HG03442 (cell line): ENCODE measurements around the gene P2RX3.
"Not testable (repeated sequence)": the region's sequence is repeated elsewhere in the genome, so short reads cannot be mapped to it uniquely, and the experiment has no call there.

ENCODE experiments used
- ATAC-seq: cut with Tn5 transposase; IDR thresholded peaks from one replicate; pipeline ENCODE4 v1.9.1; 2021; ENCODE audit warnings: mild to moderate bottlenecking, moderate library complexity; ENCODE audit not compliant: unreplicated experiment

Gene P2RX3

DNA sequence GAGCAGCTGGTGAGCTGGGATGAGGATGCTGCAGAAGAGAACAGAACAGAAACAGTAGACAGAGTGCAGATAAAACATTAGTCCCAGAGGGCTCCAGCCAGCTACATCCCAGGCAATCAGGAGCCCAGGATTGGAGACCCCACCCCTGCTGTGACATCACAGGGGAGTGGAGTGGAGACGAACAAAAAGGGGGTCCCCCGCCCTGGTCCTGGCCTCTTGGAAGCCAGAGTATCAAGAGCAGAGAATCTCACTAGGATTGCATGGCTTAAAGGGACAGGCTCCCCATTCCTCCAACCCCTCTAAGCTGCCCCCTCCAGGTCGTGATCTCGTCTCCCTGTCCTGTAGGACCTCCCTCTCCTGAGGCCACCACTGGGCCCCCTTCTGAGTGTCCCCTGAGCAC, at the start of gene P2RX3:
P2RX3 (plus strand) TSS at position 211 of the 400 bp plus-strand sequence. CDS start 199 bp downstream, outside the sequence.
- ATAC-seq: no peak

GRCh38 chr11:57288771-57289579, 49.2 kb upstream of the P2RX3 start:
- ATAC-seq: no peak

- ATAC-seq: no peak
Observed at GRCh38 chr11:57290288-57290687, 47.9 kb upstream of the P2RX3 start.

DNA sequence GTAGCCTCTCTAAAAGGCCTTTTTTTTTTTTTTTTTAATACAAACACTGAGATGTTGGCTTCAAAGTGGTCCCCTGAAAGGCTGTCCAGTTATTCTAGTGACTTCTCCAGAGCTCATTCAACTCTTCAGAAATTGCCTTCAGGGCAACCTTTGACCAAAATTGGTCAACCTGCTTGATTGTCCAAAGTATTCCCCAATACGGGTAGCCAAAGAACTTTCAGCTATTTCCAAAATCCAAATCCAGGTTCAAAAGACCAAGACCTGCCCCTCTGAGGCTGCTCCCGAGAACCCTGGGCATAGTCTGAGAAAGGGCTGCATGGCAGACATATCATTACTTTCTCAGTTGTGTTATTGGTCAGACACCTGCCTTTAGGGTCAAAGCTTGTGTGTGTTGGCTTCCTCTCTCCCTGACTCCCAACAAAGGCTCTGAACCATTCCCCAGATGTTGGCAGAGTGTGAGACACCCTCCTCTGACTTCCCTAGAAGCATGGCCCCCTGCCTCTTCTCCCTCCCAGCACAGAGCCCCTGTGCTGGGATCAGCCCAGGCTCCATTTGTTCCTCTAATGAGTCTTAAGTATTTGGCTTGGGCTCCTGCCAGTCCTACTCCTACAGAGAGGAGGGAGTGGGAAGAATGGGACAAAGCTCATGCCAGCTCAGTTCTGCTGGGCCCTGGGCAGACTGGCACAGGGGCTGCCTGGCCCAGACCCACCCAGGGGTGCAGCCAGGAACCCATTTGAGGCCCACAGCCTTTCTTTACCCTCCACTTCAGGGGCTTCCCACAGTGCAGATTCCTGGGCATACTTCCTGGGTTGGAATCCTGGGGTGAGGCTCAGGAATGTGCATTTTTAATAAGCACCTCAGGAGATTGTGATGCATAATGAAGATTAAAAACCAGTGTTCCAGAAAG, 43.7 kb upstream of the P2RX3 start:
- ATAC-seq: no peak

DNA sequence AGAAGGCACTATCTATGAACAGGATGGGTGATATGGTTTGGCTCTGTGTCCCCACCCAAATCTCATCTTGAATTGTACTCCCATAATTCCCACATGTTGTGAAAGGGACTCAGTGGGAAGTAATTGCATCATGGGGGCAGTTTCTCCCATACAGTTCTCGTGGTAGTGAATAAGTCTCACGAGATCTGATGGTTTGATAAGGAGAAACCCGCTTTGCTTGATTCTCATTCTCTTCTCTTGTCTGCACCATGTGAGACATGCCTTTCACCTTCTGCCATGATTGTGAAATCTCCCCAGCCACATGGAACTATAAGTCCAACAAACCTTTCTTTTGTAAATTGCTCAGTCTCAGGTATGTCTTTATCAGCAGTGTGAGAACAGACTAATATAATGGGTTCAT, 41.9 kb upstream of the P2RX3 start:
- ATAC-seq: not testable (repeated sequence)

GRCh38 chr11:57297221-57297620, 40.9 kb upstream of the P2RX3 start:
- no peak for ATAC-seq

DNA sequence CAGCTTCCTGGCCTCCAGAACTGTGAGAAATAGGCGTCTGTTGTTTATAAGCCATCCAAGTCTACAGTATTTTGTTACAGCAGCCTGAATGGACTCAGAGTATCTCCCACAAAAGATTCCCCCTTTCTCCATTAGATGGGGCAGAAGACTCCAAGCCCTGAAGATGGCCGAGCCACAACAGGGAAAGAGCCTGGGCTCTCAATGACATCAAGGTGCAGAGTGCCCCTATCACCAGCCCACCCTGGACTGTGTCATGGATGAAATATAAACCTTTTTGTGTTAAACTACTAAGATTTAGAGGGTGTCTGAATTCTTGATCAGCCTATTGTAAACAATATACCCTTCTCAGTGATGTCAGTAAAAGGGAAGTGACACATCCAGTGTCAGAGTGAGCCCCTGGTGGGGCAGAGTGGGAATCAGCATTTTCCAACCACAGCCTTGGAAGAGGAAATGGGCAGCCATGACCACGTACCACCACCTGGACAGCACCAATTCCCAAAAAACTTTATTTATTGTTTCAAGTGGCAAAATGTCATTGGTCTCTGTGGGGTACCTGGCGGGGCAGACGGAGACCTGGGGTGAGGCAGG, 38.9 kb upstream of the P2RX3 start:
- no peak for ATAC-seq

DNA sequence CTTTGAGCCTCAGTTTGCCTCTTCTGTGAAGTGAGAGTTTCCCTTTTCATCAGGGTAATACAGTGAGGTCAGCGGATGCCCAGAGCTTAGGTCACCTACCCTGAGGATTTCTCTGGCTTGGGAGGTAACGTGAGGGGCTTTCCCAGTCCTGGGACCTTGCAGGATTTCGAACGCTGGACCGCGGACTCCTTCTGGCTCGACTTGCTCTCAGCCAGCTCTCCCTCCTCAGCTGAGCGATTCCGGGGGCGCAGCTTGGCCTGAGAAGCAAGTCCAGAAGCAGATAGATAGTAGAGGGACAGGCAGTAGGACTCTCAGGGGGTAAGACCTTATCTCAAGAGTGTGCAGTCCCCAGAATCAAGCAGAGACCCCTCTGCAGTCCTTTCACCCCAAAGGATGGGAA, 37.4 kb upstream of the P2RX3 start:
- no peak for ATAC-seq

GRCh38 chr11:57301711-57302423, 36.3 kb upstream of the P2RX3 start:
- ATAC-seq: no peak

GRCh38 chr11:57302489-57302888, 35.7 kb upstream of the P2RX3 start:
- no peak for ATAC-seq

- ATAC-seq: no peak
Observed at GRCh38 chr11:57303280-57303989, 34.7 kb upstream of the P2RX3 start.

DNA sequence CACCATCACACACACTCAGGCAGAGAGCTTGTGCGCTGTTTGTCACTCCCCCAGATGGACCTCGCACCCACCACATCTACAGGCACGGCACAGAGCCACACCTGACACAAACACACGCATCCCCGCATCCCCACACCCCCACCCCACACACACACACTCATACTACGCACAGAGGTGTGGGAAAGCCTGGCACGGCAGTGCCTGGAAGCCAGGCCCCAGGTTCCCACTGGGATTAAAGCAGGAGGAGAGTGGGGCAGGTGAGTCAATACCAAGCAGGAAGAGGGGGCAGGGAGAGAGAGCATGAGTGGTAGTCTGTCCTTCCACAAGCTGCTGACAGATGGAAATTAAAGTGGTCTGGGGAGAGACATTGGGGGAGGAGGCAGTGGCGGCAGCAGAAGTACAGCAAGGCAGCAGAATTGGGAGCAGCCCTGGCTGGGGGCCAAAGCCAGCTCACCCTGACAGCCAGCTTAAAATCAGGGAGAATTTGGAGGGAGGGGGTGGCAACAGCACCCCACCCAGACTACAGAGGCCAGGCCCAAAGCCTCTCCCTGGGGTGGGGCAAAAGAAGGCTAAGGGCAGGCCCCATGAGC, 34.1 kb upstream of the P2RX3 start:
- no peak for ATAC-seq

DNA sequence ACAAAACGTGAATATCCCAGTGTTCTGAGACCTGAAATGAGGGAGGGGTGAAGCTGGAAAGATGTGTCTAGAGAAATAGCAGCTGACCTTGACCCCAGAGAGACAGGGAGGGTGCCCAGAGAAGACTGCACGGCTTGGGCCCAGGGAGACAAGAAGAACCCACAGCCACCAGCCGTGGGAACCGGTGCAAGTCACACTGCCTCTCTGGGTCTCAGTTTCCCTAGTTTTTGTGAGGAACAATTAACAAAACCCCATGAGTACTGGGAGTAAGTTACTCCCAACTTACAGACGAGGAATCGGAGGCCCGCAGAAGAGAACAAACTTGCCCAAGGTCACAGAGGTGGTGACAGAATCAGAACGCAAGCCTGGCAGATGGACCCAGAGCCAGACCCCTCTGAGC, 32.6 kb upstream of the P2RX3 start:
- ATAC-seq: no peak

GRCh38 chr11:57306161-57306876, 31.8 kb upstream of the P2RX3 start:
- no peak for ATAC-seq

GRCh38 chr11:57306940-57307565, 31.1 kb upstream of the P2RX3 start:
- ATAC-seq: no peak

DNA sequence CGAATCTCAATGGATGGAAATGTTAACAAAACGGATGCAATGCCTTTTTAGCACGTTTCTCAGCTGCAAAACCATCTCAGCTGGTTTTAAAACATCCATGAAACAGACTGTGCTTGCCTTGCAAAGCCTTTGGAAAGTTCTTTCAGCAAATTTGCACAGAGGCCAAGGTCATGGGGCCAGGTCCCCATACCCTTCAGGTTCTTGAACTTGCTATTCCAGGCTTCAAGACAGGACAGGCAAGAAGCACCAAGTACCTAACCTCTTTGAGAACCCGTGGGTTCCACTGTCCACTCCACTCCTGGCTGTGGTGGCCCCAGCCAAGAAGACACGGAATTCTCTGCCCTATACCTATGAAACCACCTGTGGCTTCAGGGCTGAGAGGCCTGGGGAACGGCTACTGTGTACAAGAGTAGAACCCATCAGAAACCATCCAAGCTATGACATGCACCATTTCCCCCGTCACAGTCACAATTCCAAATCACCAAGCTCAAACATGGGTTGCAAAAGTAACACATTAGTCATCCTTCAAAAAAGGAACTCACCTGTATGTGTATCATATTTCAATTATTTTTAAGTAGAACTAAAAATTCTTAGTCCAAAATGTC, 30.4 kb upstream of the P2RX3 start:
- no peak for ATAC-seq

- ATAC-seq: no peak
Observed at GRCh38 chr11:57308426-57309060, 29.6 kb upstream of the P2RX3 start.
